NCI-H2196 (cell line): ENCODE data around the gene RERE.

Experiments
- DNase-seq: peaks from one replicate; lab custom pipeline; 2025; ENCODE audit not compliant: unreplicated experiment; lab: John Stamatoyannopoulos, UW

Gene RERE

DNA sequence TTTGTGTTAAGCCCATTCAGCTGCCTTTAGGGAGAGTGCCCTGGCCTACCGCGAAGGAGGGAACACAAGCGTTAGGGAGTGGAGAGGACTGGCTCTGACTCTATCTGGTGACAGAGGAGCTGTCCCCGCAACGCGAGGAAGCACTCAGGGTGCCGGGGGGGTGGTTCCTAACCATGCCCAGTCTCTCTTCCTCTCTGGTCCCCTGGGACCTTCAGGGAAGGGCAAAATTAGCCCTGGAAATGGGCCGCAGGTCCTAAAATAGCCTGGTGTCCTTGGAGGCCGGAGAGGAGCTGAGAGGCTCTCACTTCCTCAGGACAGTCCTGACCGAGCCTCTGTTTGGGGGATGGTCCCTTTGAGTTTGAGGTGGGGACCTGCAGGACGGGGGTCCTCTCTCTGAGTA is 493.7 kb downstream of the RERE start:
- no peak for DNase-seq

DNA sequence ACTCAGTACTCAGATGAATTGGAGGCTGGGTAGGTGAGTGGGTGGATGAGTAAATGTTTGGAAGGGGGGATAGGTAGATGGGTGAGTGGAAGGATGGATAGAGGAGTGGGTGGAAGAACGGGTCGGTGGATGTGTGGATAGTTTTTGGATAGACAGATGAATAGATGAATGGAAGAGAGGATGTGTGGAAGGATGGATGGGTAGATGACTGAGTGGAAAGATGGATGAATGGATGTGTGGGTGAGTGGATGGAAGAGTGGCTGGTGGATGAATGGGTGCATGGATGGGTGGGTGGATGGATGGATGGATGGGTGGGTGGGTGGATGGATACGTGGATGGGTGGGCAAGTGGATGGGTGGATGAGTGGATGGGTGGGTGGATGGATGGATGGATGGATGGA is 495.8 kb downstream of the RERE start:
- DNase-seq, result no peak

DNA sequence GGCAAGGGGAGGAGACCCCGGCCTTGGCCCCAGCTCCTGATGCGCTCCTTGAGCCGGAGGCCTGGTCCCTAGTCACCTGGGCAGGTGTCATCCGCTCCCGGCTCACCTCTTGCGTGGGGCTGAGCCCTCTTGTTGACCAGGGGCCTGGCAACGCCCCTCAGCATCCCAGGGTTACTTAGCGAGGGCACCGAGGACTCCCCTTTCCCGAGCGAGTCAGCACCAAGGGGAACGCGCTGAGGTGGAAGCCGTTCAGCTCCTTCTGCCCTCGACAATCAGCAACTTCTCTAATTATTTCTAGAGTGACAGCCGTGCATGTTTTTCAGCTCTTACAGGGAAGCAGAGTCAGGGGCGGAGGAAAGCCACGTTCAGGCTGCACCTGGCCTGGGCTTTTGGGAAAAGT is 499.0 kb downstream of the RERE start:
- DNase-seq, result no peak

DNA sequence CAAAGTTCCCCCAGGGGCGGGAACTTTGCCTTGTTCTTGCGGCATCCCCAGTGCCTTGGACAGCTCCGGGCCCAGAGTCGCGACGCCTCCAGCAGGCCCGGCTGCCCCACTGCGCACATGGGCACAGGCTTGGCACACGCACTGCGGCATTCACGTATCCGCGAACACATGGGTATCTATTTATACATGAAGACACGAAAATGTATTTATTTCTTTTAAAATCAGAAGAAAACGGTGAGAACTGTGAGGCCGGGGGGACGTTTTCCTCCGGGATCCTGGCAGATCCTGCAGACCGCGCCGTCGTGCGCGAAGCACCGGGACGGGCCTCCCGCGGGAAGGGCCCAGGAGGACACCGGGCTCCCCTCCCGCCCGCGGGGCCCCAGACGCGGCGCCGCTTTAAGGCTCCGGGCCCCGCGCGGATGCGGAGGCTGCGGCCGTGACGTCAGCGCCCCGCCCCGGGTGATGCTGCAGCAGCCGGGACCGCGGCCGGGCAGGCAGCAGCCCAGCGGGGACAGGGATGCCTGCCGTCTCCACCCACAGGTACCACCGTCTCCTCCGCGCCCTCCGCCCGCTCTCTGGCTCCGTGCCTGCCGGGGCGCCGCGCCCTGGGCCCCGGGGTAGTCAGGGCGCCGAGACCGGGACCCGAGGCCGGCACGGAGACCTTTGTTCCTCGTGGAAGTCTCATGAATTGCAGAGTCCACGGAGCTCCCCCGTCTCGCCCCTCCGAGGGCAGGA is 499.6 kb downstream of the RERE start, which contains the start of gene SLC45A1:
Gene SLC45A1 (plus strand): TSS at position 468 of the 735 bp plus-strand sequence. CDS start 6,216 bp downstream, outside the sequence.
- DNase-seq, result peak; percentile 64

DNA sequence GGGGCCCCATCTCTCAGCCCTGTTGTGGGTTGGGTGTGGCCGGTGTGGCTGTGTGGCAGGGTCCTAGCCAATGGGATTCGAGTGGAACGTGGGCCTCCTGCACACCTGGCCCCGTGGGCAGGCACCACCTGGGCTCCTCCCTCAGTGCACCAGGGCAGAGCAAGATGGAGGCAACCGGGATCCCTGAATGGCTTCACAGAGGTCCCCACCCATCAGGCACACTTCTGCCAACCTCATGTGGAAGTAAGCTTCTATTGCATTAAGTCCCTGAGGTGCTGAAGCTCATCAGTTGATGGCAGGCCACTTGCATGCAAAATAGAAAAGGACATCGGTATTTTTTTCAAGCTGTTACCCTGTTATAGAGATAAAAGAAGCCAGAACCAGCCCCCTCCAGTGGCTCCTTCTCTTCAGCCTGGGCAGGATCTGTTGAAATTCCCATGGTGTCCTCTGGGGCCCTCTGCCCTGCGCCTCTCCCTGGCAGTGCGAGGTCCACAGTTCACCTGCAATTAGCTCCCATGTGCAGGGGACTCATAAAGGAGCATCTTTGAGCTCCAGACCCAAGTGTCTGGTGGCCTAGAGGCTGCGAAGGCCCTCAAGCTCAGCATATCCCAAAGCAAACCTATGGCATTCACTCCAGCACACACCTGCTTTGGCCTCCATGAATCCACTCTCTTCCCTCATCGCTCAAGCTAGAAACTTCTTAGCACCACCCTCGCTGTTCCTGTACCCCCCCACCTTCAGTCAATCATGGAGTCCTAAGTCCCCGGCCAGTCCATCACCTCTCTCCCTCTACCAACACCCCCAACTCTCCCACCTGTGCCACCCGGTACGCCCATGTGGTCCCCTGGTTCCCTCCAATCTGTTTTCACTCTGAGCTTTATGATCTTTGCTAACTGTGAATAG is 501.6 kb downstream of the RERE start:
- DNase-seq, result no peak

DNA sequence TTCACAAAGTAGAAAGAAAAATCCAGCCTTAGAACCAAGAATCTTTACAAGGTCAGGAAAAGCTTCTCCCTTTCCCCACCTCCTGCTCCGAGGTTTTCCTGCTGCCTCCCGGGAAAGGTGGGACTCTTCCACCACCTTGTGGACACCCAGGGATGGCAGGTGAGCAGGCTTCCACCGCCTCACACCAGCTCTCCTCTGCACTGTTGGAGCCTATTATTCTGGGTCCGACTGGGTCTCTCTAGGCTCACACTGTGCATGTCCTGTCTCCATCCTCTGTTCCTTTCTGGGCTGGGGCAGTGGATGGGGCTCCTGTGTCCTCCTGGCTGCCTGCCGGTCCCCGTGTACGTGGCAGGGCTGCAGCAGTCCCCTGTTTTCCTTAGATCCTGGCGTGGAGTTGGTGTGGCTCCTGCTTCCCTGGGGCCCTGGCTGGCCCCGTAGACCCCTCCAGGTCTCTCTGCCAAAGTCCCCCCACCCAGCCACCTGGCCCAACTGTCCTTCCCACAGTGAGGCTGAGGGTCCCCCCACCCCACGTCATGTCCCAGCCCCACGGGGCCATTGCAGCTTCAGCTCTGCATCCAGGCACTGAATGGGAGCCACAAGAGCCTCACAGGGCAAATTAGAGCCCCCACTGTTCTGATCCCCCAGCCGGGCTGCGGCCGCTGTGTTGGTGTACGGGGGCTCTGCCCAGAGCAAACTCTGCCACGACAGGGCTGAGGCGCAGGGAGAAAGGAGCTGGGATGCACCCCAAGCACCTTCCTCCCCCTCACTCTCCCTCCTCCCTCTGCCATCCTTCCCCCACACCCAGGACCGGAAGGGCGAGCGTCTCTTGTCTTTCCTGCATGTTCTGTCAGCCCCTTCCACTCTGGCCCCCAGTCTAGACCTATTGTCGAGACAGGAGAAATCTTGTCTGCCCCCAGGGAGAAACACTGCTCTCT is 502.8 kb downstream of the RERE start:
- peak; percentile 83 for DNase-seq

DNA sequence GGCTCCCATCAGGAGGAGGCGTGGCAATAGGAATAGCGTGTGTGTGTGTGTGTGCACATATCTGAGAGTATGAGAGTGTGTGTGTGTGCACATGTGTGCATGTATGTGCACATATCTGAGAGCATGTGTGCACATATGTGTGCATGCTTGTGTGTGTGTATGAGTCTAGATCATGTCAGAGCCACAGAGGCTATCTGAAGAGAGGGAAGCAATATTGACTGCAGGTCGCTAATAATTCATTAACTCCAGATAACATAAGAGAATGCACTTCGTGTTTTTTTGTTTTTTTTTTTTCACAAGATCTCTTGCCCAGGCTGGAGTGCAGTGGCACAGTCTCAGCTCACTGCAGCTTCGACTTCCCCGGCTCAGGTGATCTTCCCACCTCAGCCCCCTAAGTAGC is 504.2 kb downstream of the RERE start:
- no peak for DNase-seq

DNA sequence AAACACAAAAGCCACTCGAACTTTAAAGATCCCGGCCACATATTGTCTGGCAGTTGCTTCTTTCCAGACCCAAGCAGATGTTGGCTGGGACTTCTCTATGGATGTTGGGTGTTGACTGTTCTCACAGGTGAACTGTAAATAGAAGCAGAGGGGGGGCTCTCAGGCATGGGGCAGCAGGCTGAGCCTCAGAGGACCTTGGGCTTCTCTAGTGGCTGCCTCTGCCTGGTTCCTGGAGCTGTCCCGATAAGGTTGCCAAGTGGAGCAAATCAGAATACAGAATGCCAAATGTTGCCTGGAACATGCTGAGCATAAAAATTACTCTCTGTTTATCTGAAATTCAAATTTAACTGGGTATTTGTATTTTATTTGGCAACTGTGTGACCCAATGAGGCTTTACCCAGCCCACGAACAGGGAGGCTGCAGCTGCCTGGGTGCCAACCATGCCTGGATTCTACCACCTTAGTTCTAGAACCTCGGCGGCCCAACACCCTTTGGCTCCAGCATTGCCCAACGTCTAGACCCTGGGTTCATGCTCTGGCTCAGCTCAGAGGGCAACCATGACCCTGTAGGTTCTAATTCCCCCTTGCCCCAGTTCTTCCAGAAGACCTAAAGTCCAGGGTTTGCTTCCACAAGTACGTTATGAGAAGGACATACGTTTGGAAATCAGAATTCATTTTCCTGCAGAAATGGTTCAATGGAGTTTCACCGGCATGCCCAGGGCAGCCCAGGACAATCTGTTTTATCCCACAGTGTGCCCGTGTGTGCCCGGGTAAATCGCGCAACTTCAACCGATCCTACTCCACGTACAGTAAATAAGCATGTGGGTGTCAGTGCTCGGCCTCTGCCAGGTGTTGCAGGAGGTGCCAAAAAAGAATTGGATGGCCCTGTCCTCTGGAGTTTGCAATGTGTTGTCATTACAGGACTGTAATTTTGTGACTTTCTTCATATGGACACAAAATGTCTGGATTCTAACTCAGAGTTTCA is 504.9 kb downstream of the RERE start:
- DNase-seq, result peak; percentile 66

DNA sequence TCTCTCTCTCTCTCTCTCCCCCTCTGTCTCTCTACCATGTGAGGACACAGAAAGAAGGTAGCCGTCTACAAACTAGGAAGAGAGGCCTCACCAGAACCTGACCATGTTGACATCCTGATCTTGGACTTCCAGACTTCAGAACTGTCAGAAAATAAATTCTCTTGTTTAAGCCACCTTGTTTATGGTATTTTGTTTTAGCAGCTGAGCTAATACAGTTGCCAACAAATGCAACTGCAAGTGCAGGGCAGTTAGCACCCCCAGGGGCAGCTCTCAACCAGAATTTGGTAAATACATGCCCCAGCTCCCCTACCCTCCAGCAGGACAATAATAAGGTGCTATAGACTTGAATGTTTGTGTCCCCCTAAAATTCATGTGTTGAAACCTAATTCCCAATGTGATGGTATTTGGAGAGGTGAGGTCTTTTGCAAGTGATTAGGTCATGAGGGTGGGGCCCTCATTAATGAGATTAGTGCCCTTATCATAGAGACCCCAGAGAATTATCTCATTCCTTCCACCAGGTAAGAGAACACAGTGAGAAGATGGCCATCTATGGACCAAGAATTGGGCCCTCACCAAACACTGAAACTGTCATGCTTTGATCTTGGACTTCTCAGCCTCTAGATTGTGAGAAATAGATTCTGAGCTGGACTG is 506.2 kb downstream of the RERE start:
- DNase-seq, result no peak

DNA sequence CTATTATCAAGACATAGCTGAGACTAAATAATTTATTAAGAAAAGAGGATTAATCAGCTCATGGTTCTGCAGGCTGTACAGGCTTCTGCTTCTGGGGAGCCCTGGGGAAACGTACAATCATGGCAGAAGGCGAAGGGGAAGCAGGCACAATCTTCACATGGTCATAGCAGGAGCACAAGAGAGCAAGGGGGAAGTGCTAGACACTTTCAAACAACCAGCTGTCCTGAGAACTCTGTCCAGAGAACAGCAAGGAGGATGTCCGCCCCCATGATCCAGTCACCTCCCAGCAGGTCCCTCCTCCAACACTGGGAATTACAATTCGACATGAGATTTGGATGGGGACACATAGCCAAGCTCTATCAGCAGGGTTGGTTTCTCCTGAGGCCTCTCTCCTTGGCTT is 509.8 kb downstream of the RERE start:
- no peak for DNase-seq

DNA sequence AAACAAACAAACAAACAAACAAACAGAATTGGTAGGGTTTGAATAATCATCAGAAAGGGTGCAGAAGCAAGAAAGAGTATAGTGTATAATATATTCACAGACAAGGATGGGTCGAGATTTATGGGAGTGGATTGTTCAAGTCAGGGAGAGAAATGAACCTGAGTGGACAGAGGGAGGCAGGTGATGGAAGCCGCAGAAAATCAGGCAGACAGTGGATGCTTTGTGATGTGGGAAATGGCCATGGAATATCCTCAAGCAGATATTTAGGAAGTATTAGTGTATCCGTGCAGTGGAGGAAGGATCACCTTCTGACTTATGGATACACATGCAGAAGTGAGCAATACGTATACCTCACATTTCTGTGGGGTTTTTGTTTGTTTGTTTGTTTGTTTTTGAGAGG is 513.6 kb downstream of the RERE start:
- DNase-seq, result no peak

DNA sequence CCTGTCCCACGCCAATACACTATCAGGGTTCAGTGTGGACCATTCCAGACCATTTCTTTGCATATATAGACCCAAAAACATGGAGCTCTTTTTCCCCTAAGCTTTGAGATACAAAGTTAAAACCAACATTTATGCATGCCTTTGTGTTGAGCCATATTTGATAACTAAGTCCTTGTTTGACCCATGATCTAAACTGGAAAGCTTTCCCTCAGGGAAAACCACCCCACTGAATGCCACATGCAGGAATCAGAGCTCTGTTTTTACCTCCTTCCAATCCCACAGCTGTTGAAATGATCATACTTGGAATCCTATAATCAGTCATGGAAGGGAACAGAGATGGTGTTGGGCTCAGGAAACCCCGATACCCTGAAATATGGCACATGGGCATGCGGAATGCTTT is 514.3 kb downstream of the RERE start:
- no peak for DNase-seq
